Mesodermal cell (in vitro differentiated cells): ENCODE results near the gene JAKMIP1.

Experiments
- H3K27ac ChIP-seq: 2 replicates; pipeline ENCODE4 v1.7.0; 2013; ENCODE audit warnings: mild to moderate bottlenecking, low read depth, low read length, moderate library complexity; ENCODE audit not compliant: severe bottlenecking
- H3K36me3 ChIP-seq: 2 replicates; pipeline ENCODE4 v1.7.1; 2013; ENCODE audit warnings: mild to moderate bottlenecking, low read length, moderate library complexity; ENCODE audit not compliant: control insufficient read depth, insufficient read depth
- H3K4me1 ChIP-seq: one replicate; pipeline ENCODE4 v1.7.1; 2013; ENCODE audit warnings: mild to moderate bottlenecking, low read length; ENCODE audit not compliant: insufficient read depth, control insufficient read depth, poor library complexity, severe bottlenecking
- H3K4me3 ChIP-seq: 2 replicates; pipeline ENCODE4 v1.7.0; 2013; ENCODE audit warnings: low read length, control low read depth, mild to moderate bottlenecking; ENCODE audit not compliant: insufficient read depth, poor library complexity, severe bottlenecking; ENCODE audit errors: extremely low read depth
- H3K9me3 ChIP-seq: 2 replicates; pipeline ENCODE4 v1.7.1; 2013; ENCODE audit warnings: mild to moderate bottlenecking, low read length, moderate library complexity; ENCODE audit not compliant: control insufficient read depth
- WGBS, 2 experiments: methylation state at CpG; one replicate each; pipeline ENCODE4 v1.1.5; 2013; ENCODE audit warnings: missing lambda C conversion rate in 2 of 2; ENCODE audit not compliant: insufficient coverage in 2 of 2; 5-methylcytosine and 5-hydroxymethylcytosine counted together

Gene JAKMIP1

DNA sequence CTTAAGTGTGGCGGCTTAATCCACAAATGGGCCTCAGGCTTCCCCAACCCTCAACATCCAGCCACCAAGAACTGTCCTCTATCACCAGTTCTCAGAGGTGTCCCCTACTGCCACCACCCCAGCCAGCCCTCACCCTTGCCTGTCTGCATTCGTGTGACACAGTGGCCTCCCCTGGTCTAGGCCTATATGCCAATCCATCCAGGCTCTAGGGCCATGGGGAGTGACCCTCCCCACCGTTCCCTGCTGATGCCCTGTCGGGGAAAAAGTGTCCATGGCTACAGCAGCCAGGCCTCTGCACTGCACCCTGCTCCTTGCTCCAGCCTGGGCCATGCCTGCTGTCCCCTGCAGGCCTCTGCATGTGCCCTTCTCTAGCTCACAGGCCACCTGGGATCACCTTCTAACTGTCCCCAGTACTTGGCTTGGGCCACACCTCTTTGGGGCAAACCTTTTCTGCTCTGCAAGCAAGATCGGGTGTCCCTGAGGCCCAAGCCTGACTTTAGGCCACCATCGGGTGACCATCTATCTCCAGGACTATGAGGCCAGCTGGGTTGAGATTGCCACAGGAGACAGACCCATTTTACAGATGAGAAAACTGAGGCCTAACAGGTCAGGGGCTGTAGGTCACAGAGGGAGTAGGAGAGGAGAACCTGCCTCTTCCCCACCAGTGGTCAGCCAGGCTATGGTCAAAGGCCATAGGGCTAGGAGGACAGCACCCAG, 75.8 kb downstream of the JAKMIP1 start:
- Histone ChIP-seq H3K4me3 (no peak overlapping the region), H3K4me1 (no peaks in the 10 kb centered on the region), H3K9me3 (no peaks in the 10 kb centered on the region), H3K36me3 (no peaks in the 10 kb centered on the region), H3K27ac (no peak overlapping the region)
- WGBS, 2 experiments, result 92 to 95% methylated on average over 5 to 6 of the region's 6 CpGs

GRCh38 chr4:6123976-6124375, 76.4 kb downstream of the JAKMIP1 start:
- Histone ChIP-seq H3K4me1 (no peaks in the 10 kb centered on the region), H3K27ac (no peak overlapping the region), H3K9me3 (no peaks in the 10 kb centered on the region), H3K4me3 (no peak overlapping the region), H3K36me3 (no peaks in the 10 kb centered on the region)
- 95 to 97% methylated on average over 11 to 12 of the region's 13 CpGs for WGBS, 2 experiments

GRCh38 chr4:6123541-6123940, 76.8 kb downstream of the JAKMIP1 start:
- WGBS, 2 experiments, result no CpG with 5 or more reads among the region's 2 CpGs
- Histone ChIP-seq H3K9me3 (no peaks in the 10 kb centered on the region), H3K36me3 (no peaks in the 10 kb centered on the region), H3K4me1 (no peaks in the 10 kb centered on the region), H3K27ac (no peak overlapping the region), H3K4me3 (no peak overlapping the region)

DNA sequence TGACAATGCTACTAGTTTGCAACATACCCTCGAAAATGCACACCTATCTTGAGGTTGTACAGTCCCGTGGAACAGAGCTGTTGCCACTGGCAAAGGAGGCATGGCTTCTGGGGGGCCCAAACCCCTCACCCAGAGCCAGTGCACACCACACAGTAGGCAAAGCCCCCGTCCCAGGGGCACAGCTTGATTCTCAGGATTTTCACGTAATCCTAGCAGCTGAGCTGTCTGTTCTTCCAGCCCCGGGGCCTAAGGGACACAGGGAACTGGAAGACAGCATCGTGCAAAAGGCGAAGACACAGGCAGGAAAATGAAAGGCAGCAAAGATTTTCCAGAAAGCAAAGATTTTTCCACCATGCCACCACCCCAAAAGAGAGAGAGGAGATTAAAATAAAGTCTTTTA, 77.2 kb downstream of the JAKMIP1 start:
- Histone ChIP-seq H3K4me1 (no peaks in the 10 kb centered on the region), H3K36me3 (no peaks in the 10 kb centered on the region), H3K27ac (no peak overlapping the region), H3K4me3 (no peak overlapping the region), H3K9me3 (no peaks in the 10 kb centered on the region)
- 85 to 94% methylated on average over 3 to 5 of the region's 7 CpGs for WGBS, 2 experiments

DNA sequence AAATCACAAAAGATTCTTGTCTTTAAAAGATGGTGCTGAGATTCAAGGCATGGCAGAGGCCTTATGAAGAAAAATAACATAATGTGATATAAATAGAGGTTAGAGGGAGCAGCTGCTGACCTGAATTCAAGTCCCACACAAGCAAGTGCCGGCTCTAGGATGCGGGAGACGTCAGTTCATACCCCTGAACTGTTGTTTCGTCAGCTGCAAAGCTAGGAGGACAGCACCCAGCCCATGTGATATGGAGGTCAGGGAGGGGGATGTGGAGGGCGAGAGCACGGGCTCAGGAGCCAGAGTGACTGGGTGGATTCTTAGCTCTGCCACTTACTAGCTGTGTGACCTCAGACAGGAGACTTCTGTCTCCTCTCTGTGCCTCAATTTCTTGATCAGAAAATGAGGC, 77.9 kb downstream of the JAKMIP1 start:
- no peak overlapping the region for H3K27ac ChIP-seq
- no peaks in the 10 kb centered on the region for H3K36me3 ChIP-seq
- H3K9me3 ChIP-seq, result no peaks in the 10 kb centered on the region
- WGBS, 2 experiments, result 89 to 97% methylated on average over 3 to 6 of the region's 6 CpGs
- no peak overlapping the region for H3K4me3 ChIP-seq
- no peaks in the 10 kb centered on the region for H3K4me1 ChIP-seq

GRCh38 chr4:6121941-6122340, 78.4 kb downstream of the JAKMIP1 start:
- Histone ChIP-seq H3K36me3 (no peaks in the 10 kb centered on the region), H3K4me3 (no peak overlapping the region), H3K9me3 (no peaks in the 10 kb centered on the region), H3K27ac (no peak overlapping the region), H3K4me1 (no peaks in the 10 kb centered on the region)
- 87 to 95% methylated on average over 6 to 10 of the region's 12 CpGs for WGBS, 2 experiments

DNA sequence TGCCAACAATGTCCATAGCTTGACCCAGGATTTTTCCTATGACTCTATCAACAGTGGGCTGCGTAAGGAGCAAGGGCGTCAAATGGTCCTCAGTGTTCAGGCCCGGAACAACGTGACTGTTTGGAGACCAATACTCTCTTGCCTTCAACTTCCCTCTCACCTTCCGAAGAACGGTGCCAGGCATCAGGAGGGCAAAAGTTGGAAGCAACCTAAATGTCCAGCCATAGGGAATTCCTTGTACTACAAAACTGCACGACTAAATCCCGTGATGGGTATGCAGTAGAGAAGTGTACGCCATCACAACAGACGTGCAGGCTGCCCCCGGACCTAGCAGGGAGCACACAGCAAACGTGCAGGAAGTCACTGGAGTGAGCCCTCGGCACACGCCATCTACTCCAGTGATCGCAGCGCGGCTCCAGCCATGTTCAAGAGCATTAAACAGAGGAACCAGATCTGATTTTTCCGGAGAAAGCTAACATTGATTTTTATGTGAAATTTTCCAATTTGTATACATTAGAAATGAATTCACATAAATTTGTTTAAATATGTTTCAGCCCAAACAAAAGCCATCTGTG, 79.0 kb downstream of the JAKMIP1 start:
- no peaks in the 10 kb centered on the region for H3K9me3 ChIP-seq
- no peaks in the 10 kb centered on the region for H3K36me3 ChIP-seq
- H3K4me3 ChIP-seq, result no peak overlapping the region
- 91 to 96% methylated on average over 14 to 17 of the region's 18 CpGs for WGBS, 2 experiments
- no peaks in the 10 kb centered on the region for H3K4me1 ChIP-seq
- no peak overlapping the region for H3K27ac ChIP-seq

GRCh38 chr4:6120361-6120760, 80.0 kb downstream of the JAKMIP1 start:
- H3K36me3 ChIP-seq, result no peaks in the 10 kb centered on the region
- WGBS, 2 experiments, result 88 to 92% methylated on average over 3 to 6 of the region's 6 CpGs
- H3K27ac ChIP-seq, result no peak overlapping the region
- no peaks in the 10 kb centered on the region for H3K9me3 ChIP-seq
- no peaks in the 10 kb centered on the region for H3K4me1 ChIP-seq
- H3K4me3 ChIP-seq, result no peak overlapping the region

GRCh38 chr4:6119507-6120020, 80.8 kb downstream of the JAKMIP1 start:
- Histone ChIP-seq H3K36me3 (no peaks in the 10 kb centered on the region), H3K9me3 (no peaks in the 10 kb centered on the region), H3K4me3 (no peak overlapping the region), H3K27ac (no peak overlapping the region), H3K4me1 (no peaks in the 10 kb centered on the region)
- WGBS, 2 experiments, result 84 to 86% methylated on average over 3 of the region's 5 CpGs

GRCh38 chr4:6118201-6118600, 82.1 kb downstream of the JAKMIP1 start:
- WGBS, 2 experiments, result 82 to 90% methylated on average over 4 to 5 of the region's 7 CpGs
- Histone ChIP-seq H3K4me1 (no peaks in the 10 kb centered on the region), H3K27ac (no peak overlapping the region)

GRCh38 chr4:6116696-6117285, 83.6 kb downstream of the JAKMIP1 start:
- Histone ChIP-seq H3K4me1 (no peaks in the 10 kb centered on the region), H3K4me3 (no peak overlapping the region), H3K36me3 (no peaks in the 10 kb centered on the region), H3K9me3 (no peaks in the 10 kb centered on the region), H3K27ac (no peak overlapping the region)
- 50 to 53% methylated on average over 12 to 13 of the region's 15 CpGs for WGBS, 2 experiments

More at GRCh38 chr4:6118201-6118600, 82.1 kb downstream of the JAKMIP1 start:
- Histone ChIP-seq H3K9me3 (no peaks in the 10 kb centered on the region), H3K4me3 (no peak overlapping the region), H3K36me3 (no peaks in the 10 kb centered on the region)
